BLaER1 treated with 17β-estradiol and CSF1 and Interleukin-3, amounts not matched to agents 10 nM and 100 nM (cell line): ENCODE measurements around the gene KDM4C.

Experiments
- H3K27ac ChIP-seq, 11 experiments: shearing (Covaris generic); formaldehyde crosslinking; 2 replicates each; pipeline ENCODE4 v1.8.1; 2022
- H3K27me3 ChIP-seq, 11 experiments: shearing (Covaris generic); formaldehyde crosslinking; 2 replicates each; pipeline ENCODE4 v1.8.1; 2022
- H3K36me3 ChIP-seq, 11 experiments: shearing (Covaris generic); formaldehyde crosslinking; 2 replicates each; pipeline ENCODE4 v1.8.1; 2022
- H3K4me1 ChIP-seq, 10 experiments: shearing (Covaris generic); formaldehyde crosslinking; 2 replicates each; pipeline ENCODE4 v1.8.1; 2022
- H3K4me2 ChIP-seq, 11 experiments: shearing (Covaris generic); formaldehyde crosslinking; 2 replicates each; pipeline ENCODE4 v1.8.1; 2022
- H3K4me3 ChIP-seq, 10 experiments: shearing (Covaris generic); formaldehyde crosslinking; 2 replicates each; pipeline ENCODE4 v1.8.1; 2022
- H3K9ac ChIP-seq, 11 experiments: shearing (Covaris generic); formaldehyde crosslinking; 2 replicates each; pipeline ENCODE4 v1.8.1; 2022
- H3K9me3 ChIP-seq, 11 experiments: shearing (Covaris generic); formaldehyde crosslinking; replicated peaks in 1 of 11; 2 replicates each; pipeline ENCODE4 v1.8.1; 2022
- H4K20me1 ChIP-seq, 11 experiments: shearing (Covaris generic); formaldehyde crosslinking; 2 replicates each; pipeline ENCODE4 v1.8.1; 2022
- Cebpa-rat ChIP-seq, 11 experiments: shearing (Covaris generic); IDR thresholded peaks; 2 replicates each; pipeline ENCODE4 v1.8.1; 2022

The KDM4C gene

GRCh38 chr9:6870650-6871477 is 113.1 kb downstream of the KDM4C start:
- Histone ChIP-seq H4K20me1 (peaks cover 0 to 39% (median 0%) of the 10 kb centered on the region in 11 experiments; a peak in 2 of 22 replicates), H3K36me3 (peaks cover 9 to 54% (median 24%) of the 10 kb centered on the region in 11 experiments; a peak in 15 of 22 replicates), H3K27me3 (no peaks in the 10 kb centered on the region), H3K4me2 (no peak overlapping the region), H3K9me3 (peaks cover 0 to 9% (median 4%) of the 10 kb centered on the region in 11 experiments; a peak in 8 of 22 replicates), H3K4me1 (peaks cover 0 to 25% (median 9%) of the 10 kb centered on the region in 10 experiments; a peak in 14 of 20 replicates), H3K4me3 (no peak overlapping the region), H3K9ac (no peak overlapping the region), H3K27ac (no peak overlapping the region)
- no peak for TF ChIP-seq Cebpa-rat (IDR thresholded peaks at IDR 0.05)

GRCh38 chr9:6873857-6874256 is 116.1 kb downstream of the KDM4C start:
- no peak overlapping the region for H3K9ac ChIP-seq
- H4K20me1 ChIP-seq: peaks cover 0 to 60% (median 0%) of the 10 kb centered on the region in 11 experiments; a peak in 2 of 22 replicates
- no peak overlapping the region for H3K4me3 ChIP-seq
- H3K36me3 ChIP-seq: peaks cover 6 to 48% (median 17%) of the 10 kb centered on the region in 11 experiments; a peak in 14 of 22 replicates
- peaks cover 0 to 13% (median 0%) of the 10 kb centered on the region in 11 experiments; a peak in 6 of 22 replicates for H3K9me3 ChIP-seq
- H3K27me3 ChIP-seq: no peaks in the 10 kb centered on the region
- no peak for TF ChIP-seq Cebpa-rat (IDR thresholded peaks at IDR 0.05)
- H3K4me2 ChIP-seq: peak overlapping the region in 1 of 11 experiments; percentile 62; a peak in 2 of 22 replicates
- peaks cover 0 to 25% (median 9%) of the 10 kb centered on the region in 10 experiments; a peak in 14 of 20 replicates for H3K4me1 ChIP-seq
- no peak overlapping the region for H3K27ac ChIP-seq

- Histone ChIP-seq H4K20me1 (peaks cover 0 to 54% (median 0%) of the 10 kb centered on the region in 11 experiments; a peak in 2 of 22 replicates), H3K9ac (no peak overlapping the region), H3K4me2 (no peak overlapping the region), H3K4me3 (no peak overlapping the region), H3K27ac (no peak overlapping the region), H3K9me3 (peaks cover 0 to 13% (median 0%) of the 10 kb centered on the region in 11 experiments; a peak in 6 of 22 replicates), H3K4me1 (peaks cover 0 to 18% (median 9%) of the 10 kb centered on the region in 10 experiments; a peak in 14 of 20 replicates), H3K27me3 (no peaks in the 10 kb centered on the region), H3K36me3 (peaks cover 4 to 46% (median 13%) of the 10 kb centered on the region in 11 experiments; a peak in 14 of 22 replicates)
- TF ChIP-seq Cebpa-rat (IDR thresholded peaks at IDR 0.05): no peak
Observed at GRCh38 chr9:6876195-6876894, 118.6 kb downstream of the KDM4C start.

- Histone ChIP-seq H3K4me2 (no peak overlapping the region), H3K9ac (no peak overlapping the region), H3K36me3 (peaks cover 4 to 46% (median 13%) of the 10 kb centered on the region in 11 experiments; a peak in 14 of 22 replicates), H3K4me3 (no peak overlapping the region), H3K27me3 (no peaks in the 10 kb centered on the region), H4K20me1 (peaks cover 0 to 54% (median 0%) of the 10 kb centered on the region in 11 experiments; a peak in 2 of 22 replicates), H3K27ac (no peak overlapping the region), H3K9me3 (peaks cover 0 to 13% (median 0%) of the 10 kb centered on the region in 11 experiments; a peak in 6 of 22 replicates), H3K4me1 (peaks cover 0 to 21% (median 9%) of the 10 kb centered on the region in 10 experiments; a peak in 14 of 20 replicates)
- no peak for TF ChIP-seq Cebpa-rat (IDR thresholded peaks at IDR 0.05)
Observed at GRCh38 chr9:6877671-6878161, 119.9 kb downstream of the KDM4C start.

GRCh38 chr9:6880626-6881025 is 122.9 kb downstream of the KDM4C start:
- no peak overlapping the region for H3K9ac ChIP-seq
- peaks cover 0 to 12% (median 0%) of the 10 kb centered on the region in 11 experiments; a peak in 6 of 22 replicates for H3K9me3 ChIP-seq
- H3K4me2 ChIP-seq: no peak overlapping the region
- peaks cover 0 to 17% (median 0%) of the 10 kb centered on the region in 10 experiments; a peak in 6 of 20 replicates for H3K4me1 ChIP-seq
- no peak for TF ChIP-seq Cebpa-rat (IDR thresholded peaks at IDR 0.05)
- H3K36me3 ChIP-seq: peaks cover 4 to 46% (median 13%) of the 10 kb centered on the region in 11 experiments; a peak in 14 of 22 replicates
- H3K27ac ChIP-seq: no peak overlapping the region
- H4K20me1 ChIP-seq: peaks cover 0 to 38% (median 0%) of the 10 kb centered on the region in 11 experiments; a peak in 2 of 22 replicates
- H3K27me3 ChIP-seq: no peaks in the 10 kb centered on the region
- H3K4me3 ChIP-seq: no peak overlapping the region

- Histone ChIP-seq H3K4me2 (0 out of 22 replicates have a peak overlapping the region, but pooled peaks of 1 of the 11 experiments have one; percentile 45), H3K36me3 (peaks cover 10 to 49% (median 30%) of the 10 kb centered on the region in 11 experiments; a peak in 16 of 22 replicates), H3K9ac (no peak overlapping the region), H3K4me3 (no peak overlapping the region), H3K4me1 (peaks cover 0 to 17% (median 0%) of the 10 kb centered on the region in 10 experiments; a peak in 6 of 20 replicates), H3K9me3 (0 out of 22 replicates have a peak, but pooled peaks cover 0 to 3% (median 0%) of the 10 kb centered on the region in 11 experiments), H3K27ac (no peak overlapping the region), H3K27me3 (no peaks in the 10 kb centered on the region), H4K20me1 (peaks cover 0 to 6% (median 0%) of the 10 kb centered on the region in 11 experiments; a peak in 2 of 22 replicates)
- TF ChIP-seq Cebpa-rat (IDR thresholded peaks at IDR 0.05): no peak
Observed at GRCh38 chr9:6884101-6884500, 126.3 kb downstream of the KDM4C start.

- TF ChIP-seq Cebpa-rat (IDR thresholded peaks at IDR 0.05): no peak
- Histone ChIP-seq H3K4me3 (no peak overlapping the region), H3K27me3 (no peaks in the 10 kb centered on the region), H4K20me1 (peaks cover 0 to 11% (median 0%) of the 10 kb centered on the region in 11 experiments; a peak in 2 of 22 replicates), H3K36me3 (peaks cover 11 to 58% (median 38%) of the 10 kb centered on the region in 11 experiments; a peak in 18 of 22 replicates), H3K9ac (no peak overlapping the region), H3K4me2 (no peak overlapping the region), H3K4me1 (peaks cover 0 to 25% (median 3%) of the 10 kb centered on the region in 10 experiments; a peak in 10 of 20 replicates), H3K9me3 (0 out of 22 replicates have a peak, but pooled peaks cover 0 to 3% (median 0%) of the 10 kb centered on the region in 11 experiments), H3K27ac (no peak overlapping the region)
Observed at GRCh38 chr9:6884990-6885389, 127.2 kb downstream of the KDM4C start.

GRCh38 chr9:6887051-6887450 is 129.3 kb downstream of the KDM4C start:
- Histone ChIP-seq H3K4me1 (peaks cover 0 to 26% (median 3%) of the 10 kb centered on the region in 10 experiments; a peak in 10 of 20 replicates), H3K27me3 (no peaks in the 10 kb centered on the region), H3K4me3 (no peak overlapping the region), H3K4me2 (no peak overlapping the region), H3K9ac (no peak overlapping the region), H3K9me3 (0 out of 22 replicates have a peak, but pooled peaks cover 0 to 3% (median 0%) of the 10 kb centered on the region in 11 experiments), H3K36me3 (peaks cover 11 to 60% (median 40%) of the 10 kb centered on the region in 11 experiments; a peak in 17 of 22 replicates), H4K20me1 (peaks cover 0 to 17% (median 0%) of the 10 kb centered on the region in 11 experiments; a peak in 2 of 22 replicates), H3K27ac (no peak overlapping the region)
- TF ChIP-seq Cebpa-rat (IDR thresholded peaks at IDR 0.05): no peak
